ENCODE data around the gene ABHD6.
"Not testable (repeated sequence)": the region's sequence is repeated elsewhere in the genome, so short reads cannot be mapped to it uniquely, and the experiment has no call there.

Gene ABHD6

GRCh38 chr3:58243976-58244585 lies 6.5 kb downstream of the ABHD6 start:
- DNase-seq, result no peak

DNA sequence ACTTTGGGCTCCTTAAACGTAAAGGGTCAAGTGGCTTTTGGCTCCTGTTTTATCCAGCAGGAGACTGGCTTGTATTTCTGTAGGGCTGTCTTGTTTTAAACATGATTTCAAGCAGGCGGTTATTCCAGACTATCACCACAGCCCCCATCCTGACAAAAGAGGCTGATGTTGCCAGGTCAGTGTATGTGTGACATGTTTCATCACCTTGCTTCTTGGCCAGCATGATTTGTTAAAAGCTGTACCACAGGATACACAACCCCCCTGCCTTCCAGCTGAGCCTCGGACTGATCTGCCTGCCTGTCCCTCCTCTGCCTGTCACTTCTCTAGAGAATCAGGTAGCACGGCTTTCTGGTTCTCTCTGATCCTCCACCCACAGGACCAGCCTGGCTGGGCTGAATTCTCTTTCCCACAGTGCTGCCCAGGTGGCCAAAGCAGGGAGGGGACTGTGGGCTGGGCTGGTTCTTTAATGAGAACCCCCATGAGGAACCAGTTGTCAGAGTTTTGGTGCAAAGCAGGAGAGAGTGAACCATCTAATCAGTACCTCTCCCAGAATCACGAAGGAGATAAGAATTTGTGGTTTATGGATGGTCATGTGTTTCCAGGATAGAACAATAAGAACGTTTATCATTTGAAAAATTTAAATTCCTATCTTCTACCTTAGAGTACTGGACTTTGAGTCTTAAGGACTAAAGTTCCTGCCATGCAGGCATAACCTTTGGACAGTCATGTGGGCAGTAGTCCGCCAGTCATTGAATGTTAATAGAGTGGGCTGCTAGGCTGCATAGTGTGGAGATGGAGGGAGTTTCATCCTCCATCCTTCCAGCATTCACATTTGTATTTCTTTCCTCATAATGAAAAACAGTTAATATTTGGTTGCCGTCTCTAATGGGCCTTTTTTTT lies 8.8 kb downstream of the ABHD6 start:
- no peak for DNase-seq

DNA sequence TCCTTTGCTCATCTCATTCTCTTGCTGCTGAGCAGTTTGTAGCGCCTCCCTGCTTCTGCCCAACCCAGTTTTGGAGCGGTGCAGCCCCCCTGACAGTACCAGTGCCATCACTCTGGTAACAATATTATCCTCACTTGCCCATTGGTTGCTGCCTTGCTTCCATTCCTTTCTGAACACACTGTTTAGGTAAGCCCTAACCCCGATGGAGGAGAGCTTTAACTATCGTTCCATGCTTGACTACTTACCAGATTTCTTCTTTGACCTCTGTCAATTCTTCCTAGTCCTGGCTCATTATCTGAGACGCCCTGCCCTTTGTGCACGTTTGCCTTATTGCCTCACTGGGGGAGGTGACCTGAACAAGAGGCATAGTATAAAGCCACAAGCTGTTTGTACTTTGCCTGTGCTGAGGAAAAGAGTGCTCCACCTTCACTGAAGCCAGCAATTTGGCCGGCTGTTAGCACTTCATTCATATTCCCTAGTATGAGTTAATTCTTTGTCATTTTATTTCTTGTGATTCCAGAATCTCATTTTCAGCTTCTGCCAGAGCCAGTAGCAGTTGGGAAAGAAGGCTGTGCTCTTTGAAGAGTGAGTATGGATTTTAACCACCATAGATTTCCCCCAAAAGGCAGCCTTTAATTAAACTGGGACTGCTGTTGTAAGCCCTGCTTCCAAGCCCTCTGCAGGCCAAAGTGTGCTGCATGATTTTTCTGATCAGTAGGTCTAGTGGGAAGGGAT lies 11.9 kb downstream of the ABHD6 start:
- no peak for DNase-seq

DNA sequence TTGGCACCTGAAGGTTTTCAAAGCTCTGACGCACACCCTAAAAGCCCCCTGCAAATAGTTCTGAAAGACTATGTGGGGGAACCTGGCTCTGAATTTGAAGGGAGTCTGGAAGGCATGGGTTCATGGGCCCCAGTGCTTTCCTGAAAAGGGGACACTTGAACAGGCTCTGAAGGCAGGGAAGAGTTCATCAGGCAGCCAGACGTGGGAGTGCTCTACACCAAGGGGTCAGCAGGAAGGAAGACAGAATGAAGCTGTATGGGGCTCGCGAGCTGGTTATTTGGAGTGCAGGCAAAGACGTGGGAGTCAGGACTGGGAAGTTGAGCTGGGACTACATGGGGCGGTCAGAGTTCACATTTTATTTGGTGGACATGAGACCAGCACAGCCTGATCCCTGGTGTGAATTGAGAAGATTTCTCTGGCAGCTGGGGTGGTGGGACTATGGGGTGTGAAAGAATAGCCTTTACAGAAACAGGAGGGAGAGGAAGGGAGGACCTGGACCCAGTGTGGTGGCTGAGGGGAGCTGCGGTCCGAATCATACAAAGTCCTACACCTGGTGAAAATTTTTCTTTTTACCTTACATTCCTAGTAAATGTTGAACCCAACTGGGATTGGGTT lies 12.6 kb downstream of the ABHD6 start:
- DNase-seq, result no peak

DNA sequence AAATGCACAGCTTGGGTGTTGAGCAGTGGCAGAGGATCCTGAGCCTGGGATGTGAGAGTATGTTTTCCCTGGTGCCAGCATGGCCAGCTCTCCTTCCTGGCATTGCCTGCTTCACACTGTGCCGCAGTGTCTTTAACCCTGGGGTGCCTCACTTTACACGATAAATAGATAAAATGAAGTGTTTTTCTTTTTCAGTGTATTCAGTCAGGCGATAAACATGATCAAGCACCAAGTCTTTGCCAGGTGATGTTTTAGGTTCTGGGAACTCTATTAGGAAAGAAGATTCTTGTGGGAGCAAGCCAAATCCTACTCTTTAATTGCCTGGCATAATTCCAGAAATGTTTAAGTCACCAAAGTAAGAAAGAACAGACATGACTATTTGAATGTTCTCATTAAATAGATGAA lies 14.0 kb downstream of the ABHD6 start:
- no peak for DNase-seq

- DNase-seq, result no peak
These were observed 16.6 kb downstream of the ABHD6 start for GRCh38 chr3:58254144-58254543.

GRCh38 chr3:58256061-58256460 lies 18.5 kb downstream of the ABHD6 start:
- DNase-seq, result no peak

DNA sequence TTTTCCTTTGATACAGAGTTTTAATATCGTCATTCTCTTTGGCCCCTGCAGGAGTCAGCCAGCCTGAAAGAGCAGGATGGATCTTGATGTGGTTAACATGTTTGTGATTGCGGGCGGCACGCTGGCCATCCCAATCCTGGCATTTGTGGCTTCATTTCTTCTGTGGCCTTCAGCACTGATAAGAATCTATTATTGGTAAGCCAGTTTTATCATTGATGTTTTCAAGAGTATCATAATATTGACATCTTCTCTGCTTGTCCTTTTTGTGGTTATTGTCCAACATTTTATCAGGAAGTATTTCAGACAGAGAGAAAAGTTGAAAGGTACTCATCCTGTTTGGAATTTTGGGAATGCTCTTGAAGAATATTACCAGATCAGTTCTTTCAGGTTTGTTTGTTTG lies 18.9 kb downstream of the ABHD6 start:
- no peak for DNase-seq

GRCh38 chr3:58258392-58259055 lies 20.9 kb downstream of the ABHD6 start:
- DNase-seq, result no peak

GRCh38 chr3:58260261-58260731 lies 22.7 kb downstream of the ABHD6 start:
- no peak for DNase-seq

DNA sequence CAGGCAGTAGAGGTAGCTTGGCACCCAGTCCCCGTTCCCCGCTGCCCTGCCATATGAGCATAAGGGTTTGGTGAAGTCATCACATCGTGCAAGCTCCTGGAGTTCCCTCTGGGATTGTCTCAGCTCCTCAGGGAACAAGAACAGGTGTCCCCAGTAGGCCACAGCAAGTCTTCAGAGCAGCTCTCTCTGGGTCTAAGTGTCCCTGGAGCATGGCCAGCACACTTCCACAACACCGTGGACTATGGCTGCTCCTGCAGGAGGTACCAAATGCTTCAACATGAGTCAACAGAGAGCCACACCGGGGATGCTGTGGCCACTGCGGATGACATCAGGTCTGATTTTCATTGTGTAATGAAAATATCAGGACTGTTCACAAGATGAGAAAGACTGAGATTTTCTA lies 23.1 kb downstream of the ABHD6 start:
- no peak for DNase-seq

- DNase-seq, result no peak
These were observed 24.5 kb downstream of the ABHD6 start for GRCh38 chr3:58261954-58262666.

GRCh38 chr3:58266577-58266976 lies 29.0 kb downstream of the ABHD6 start:
- DNase-seq, result no peak

DNA sequence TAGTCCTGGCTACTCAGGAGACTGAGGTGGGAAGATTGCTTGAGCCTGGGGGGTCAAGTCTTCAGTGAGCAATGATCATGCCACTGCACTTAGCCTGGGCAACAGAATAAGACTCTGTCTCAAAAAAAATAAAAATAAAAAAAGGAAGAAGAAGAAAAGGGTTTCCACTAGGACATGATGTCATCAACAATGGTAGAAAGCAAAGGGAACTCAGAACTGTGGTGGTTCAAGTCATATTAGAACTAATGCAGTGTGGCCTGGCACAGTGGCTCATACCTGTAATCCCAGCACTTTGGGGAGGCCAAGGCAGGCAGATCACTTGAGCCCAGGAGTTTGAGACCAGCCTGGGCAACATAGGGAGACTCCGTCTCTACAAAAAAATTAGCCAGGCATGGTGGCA lies 30.0 kb downstream of the ABHD6 start:
- DNase-seq, result not testable (repeated sequence)

DNA sequence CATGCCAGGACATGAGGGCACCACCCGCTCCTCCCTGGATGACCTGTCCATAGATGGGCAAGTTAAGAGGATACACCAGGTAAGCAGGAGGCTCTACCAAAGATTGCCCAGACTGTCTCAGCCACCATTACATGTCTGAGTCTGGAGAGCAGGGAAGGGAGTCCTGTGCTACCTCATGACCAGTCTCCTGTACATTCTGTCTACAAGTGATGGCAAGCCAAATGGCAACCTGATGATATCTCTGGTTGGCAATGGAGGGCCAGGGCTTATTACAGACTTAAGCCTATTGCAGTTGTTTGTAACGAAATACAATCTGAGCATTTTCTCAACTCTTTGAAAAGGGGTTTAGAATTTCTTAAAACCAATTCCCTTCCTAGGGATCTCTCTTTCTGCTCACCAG lies 31.8 kb downstream of the ABHD6 start:
- no peak for DNase-seq

DNA sequence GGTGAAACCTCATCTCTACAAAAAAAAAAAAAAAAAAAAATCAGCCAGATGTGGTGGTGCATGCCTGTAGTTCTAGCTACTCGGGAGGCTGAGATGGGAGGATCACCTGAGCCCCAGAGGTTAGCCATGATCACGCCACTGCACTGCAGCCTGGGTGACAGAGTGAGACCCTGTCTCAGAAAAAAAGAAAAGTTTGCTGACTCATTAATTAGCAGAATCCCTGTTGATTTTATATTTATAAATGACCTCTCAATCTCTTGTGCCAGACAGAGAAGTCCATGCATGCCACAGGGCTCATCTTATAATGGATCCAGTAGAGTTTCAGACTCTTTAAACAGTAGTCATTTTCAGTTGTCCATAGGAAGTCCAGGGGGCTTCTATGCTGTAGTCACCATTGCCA lies 32.9 kb downstream of the ABHD6 start:
- DNase-seq, result no peak

DNA sequence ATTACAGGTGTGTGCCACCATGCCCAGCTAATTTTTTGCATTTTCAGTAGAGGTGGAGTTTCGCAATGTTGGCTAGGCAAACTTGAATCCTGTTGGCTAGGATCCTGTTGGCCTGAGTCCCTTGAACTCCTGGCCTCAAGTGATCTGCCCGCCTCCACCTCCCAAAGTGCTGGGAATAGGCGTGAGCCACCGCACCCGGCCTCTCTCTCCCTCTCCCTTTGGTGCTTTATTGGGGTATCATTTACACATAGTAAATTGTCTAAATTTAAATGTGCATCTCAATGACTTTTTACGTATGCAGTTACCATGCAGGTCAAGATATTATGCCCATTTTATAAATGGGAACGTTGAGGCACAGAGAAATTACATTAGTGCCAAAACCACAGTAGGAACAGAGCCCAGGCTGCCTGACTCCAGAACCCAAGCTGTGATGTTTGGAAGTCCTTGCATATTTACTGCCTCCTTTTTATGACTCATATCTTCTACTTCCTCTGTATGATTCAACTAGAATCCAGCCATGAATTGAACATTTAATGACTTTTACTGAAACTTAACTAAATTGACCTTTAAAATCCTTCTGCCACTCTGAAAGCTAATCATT lies 34.4 kb downstream of the ABHD6 start:
- DNase-seq, result no peak

DNA sequence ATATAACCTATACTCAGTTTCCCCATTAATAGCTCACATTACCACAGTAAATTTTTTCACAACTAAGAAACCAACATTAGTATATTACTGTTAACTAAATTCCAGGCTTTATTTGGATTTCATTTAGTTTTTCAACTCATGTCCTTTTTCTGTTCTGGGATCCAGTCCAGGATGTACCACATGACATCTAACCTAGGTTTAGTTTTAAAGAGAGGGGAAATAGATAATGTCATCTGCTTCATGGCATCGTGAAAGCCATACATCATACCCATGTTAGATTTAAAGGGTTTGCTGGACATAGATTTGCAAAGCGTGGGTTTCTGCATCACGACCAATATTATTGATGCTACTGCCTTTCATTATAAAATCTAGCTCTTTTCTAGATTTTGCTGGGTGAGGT lies 35.3 kb downstream of the ABHD6 start:
- DNase-seq, result no peak

- DNase-seq, result not testable (repeated sequence)
These were observed 35.8 kb downstream of the ABHD6 start for GRCh38 chr3:58273362-58273761.

- DNase-seq, result no peak
These were observed 36.5 kb downstream of the ABHD6 start for GRCh38 chr3:58274027-58274614.

DNA sequence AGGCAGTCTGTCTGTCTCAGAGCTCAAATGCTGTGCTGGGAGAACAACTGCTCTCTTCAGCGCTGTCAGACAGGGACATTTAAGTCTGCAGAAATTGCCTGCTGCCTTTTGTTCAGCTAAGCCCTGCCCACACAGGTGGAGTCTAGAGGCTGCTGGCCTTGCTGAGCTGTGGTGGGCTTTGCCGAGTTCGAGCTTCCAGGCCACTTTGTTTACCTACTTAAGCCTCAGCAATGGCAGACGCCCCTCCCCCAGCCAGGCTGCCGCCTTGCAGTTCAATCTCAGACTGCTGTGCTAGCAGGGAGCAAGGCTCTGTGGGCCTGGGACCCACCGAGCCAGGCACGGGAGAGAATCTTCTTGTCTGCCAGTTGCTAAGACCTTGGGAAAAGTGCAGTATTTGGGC lies 43.5 kb downstream of the ABHD6 start:
- DNase-seq, result no peak

Measured in DMS53 (cell line).